GM12878 (cell line): ENCODE measurements around the gene ULBP3. TPM values are rescaled to one million over a fixed set of nuclear protein-coding genes. Genes with fewer than 3 reads are reported as not detected.

Experiments used
- ASH2L ChIP-seq: fragments of 300-600, 200-600 bp; sonication (generic); IDR thresholded peaks from 2 replicates; pipeline ENCODE4 v1.6.1; 2017; ENCODE audit warnings: low read depth, mild to moderate bottlenecking, borderline replicate concordance
- JUND ChIP-seq: IDR thresholded peaks from 2 replicates; pipeline ENCODE4 v1.6.1; 2012; ENCODE audit warnings: low read depth, mild to moderate bottlenecking, low read length, improper control_type of control experiment, moderate library complexity
- NR2C2 ChIP-seq: IDR thresholded peaks from 2 replicates; pipeline ENCODE4 v1.6.1; 2011; ENCODE audit warnings: borderline replicate concordance, low read depth; ENCODE audit not compliant: control insufficient read depth, insufficient read length
- ZNF592 ChIP-seq: fragments of 450-650 bp; IDR thresholded peaks from 2 replicates; pipeline ENCODE4 v1.6.1; 2017; ENCODE audit warnings: mild to moderate bottlenecking, moderate library complexity
- ZNF622 ChIP-seq: fragments of 450-650 bp; IDR thresholded peaks from 2 replicates; pipeline ENCODE4 v1.6.1; 2017; ENCODE audit warnings: mild to moderate bottlenecking, inconsistent platforms
- polyA plus RNA-seq, 11 experiments: library from polyadenylated mRNA; depleted of rRNA in 4 of 11; unstranded in 6 of 11; stranded (reverse) in 5 of 11; fragments of >200 nt; fragmentation: Nextera tagmentation in 4 of 11; fragmentation: Illumina TruSeq in 1 of 11; extraction: Ambion mirVana in 4 of 11; extraction: Trizol in 1 of 11; gene quantifications; 1 replicate in 1 of 11; 2 replicates in 10 of 11; pipeline versions ENCODE4 v1.2.1 to v1.2.3, GENCODE V29; 2011 to 2016; ENCODE audit warnings: inconsistent platforms in 2 of 11, missing spikeins in 2 of 11, low read depth in 1 of 11
- total RNA-seq, 4 experiments: library from RNA; depleted of rRNA in 3 of 4; stranded (reverse); fragments of >200 nt in 3 of 4; fragmentation: Illumina TruSeq in 1 of 4; extraction: Trizol in 1 of 4; gene quantifications; 2 replicates each; pipeline versions ENCODE4 v1.2.1 to v1.2.3, GENCODE V29; 2013 to 2021
- TF ChIP-seq, protein P1 (sequence below): fragments of 450-650 bp; IDR thresholded peaks from 2 replicates; pipeline ENCODE4 v1.6.1; 2016; ENCODE audit warnings: mild to moderate bottlenecking, moderate library complexity, borderline replicate concordance
- TF ChIP-seq, protein P2 (sequence below): fragments of 450-650 bp; IDR thresholded peaks from 2 replicates; pipeline ENCODE4 v1.6.1; 2017; ENCODE audit warnings: antibody characterized with exemption, mild to moderate bottlenecking, moderate library complexity

Gene ULBP3
- total and polyA plus RNA-seq, 10 of the 15 experiments (the other 5 are each of a cell fraction or from before 2014, with no cell fraction given) = 0.08 to 0.16 TPM; not detected in 8

DNA sequence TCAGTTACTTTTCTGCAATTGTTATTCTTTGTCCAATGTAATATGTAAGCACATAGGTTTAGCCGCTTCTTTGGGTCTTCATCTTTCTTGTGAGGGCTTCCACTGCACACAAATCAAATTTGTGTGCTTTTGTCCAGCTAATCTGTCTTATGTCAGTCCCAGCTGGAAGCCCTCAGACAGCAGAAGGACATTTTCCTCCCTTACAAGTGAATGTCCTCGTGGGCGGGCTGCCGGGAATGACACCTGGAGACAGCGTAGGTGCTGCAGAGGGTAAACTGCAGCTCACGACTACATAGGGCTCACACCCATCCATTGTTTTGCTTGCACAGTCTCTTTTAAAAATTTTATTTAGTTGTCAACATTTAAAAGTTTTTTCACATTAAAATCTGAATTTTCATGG is 49.3 kb upstream of the ULBP3 start (continued):
- TF ChIP-seq ZNF592 (no peak), JUND (no peak), ZNF622 (no peak), ASH2L (no peak), NR2C2 (no peak)
- TF ChIP-seq, protein P1, sequence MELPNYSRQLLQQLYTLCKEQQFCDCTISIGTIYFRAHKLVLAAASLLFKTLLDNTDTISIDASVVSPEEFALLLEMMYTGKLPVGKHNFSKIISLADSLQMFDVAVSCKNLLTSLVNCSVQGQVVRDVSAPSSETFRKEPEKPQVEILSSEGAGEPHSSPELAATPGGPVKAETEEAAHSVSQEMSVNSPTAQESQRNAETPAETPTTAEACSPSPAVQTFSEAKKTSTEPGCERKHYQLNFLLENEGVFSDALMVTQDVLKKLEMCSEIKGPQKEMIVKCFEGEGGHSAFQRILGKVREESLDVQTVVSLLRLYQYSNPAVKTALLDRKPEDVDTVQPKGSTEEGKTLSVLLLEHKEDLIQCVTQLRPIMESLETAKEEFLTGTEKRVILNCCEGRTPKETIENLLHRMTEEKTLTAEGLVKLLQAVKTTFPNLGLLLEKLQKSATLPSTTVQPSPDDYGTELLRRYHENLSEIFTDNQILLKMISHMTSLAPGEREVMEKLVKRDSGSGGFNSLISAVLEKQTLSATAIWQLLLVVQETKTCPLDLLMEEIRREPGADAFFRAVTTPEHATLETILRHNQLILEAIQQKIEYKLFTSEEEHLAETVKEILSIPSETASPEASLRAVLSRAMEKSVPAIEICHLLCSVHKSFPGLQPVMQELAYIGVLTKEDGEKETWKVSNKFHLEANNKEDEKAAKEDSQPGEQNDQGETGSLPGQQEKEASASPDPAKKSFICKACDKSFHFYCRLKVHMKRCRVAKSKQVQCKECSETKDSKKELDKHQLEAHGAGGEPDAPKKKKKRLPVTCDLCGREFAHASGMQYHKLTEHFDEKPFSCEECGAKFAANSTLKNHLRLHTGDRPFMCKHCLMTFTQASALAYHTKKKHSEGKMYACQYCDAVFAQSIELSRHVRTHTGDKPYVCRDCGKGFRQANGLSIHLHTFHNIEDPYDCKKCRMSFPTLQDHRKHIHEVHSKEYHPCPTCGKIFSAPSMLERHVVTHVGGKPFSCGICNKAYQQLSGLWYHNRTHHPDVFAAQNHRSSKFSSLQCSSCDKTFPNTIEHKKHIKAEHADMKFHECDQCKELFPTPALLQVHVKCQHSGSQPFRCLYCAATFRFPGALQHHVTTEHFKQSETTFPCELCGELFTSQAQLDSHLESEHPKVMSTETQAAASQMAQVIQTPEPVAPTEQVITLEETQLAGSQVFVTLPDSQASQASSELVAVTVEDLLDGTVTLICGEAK = no peak
- TF ChIP-seq, protein P2, sequence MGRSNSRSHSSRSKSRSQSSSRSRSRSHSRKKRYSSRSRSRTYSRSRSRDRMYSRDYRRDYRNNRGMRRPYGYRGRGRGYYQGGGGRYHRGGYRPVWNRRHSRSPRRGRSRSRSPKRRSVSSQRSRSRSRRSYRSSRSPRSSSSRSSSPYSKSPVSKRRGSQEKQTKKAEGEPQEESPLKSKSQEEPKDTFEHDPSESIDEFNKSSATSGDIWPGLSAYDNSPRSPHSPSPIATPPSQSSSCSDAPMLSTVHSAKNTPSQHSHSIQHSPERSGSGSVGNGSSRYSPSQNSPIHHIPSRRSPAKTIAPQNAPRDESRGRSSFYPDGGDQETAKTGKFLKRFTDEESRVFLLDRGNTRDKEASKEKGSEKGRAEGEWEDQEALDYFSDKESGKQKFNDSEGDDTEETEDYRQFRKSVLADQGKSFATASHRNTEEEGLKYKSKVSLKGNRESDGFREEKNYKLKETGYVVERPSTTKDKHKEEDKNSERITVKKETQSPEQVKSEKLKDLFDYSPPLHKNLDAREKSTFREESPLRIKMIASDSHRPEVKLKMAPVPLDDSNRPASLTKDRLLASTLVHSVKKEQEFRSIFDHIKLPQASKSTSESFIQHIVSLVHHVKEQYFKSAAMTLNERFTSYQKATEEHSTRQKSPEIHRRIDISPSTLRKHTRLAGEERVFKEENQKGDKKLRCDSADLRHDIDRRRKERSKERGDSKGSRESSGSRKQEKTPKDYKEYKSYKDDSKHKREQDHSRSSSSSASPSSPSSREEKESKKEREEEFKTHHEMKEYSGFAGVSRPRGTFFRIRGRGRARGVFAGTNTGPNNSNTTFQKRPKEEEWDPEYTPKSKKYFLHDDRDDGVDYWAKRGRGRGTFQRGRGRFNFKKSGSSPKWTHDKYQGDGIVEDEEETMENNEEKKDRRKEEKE = no peak
